ENCODE data around the gene CHD9.

Gene CHD9

GRCh38 chr16:53281859-53282258 is 227.1 kb downstream of the CHD9 start:
- H3K4me3 ChIP-seq (ENCODE audit: low read depth, low read length) = no peak overlapping the region
- H3K4me1 ChIP-seq (ENCODE audit: control insufficient read depth, insufficient read depth, low read length) = no peaks in the 10 kb centered on the region
- ChIA-PET CTCF (interaction anchor here (0.6 to 1.4 kb wide), 3 partner anchors 9 to 228 kb away, joined by 3 to 6 read pairs (median 3); no protein-coding TSS in a partner anchor), POLR2A (interaction anchor here (1.6 kb wide), 1 partner anchor 227 kb away, joined by 4 read pairs; the partner anchor contains the start of gene CHD9)
- peaks cover 22 to 62% of the 10 kb centered on the region in 2 experiments for H3K36me3 ChIP-seq (ENCODE audit: control insufficient read depth in 2 of 2, insufficient read depth in 1 of 2, low read length in 2 of 2)
- no peak overlapping the region for H3K27ac ChIP-seq (ENCODE audit: extremely low read depth, low read depth, low read length)
- H3K9me3 ChIP-seq (ENCODE audit: control insufficient read depth, insufficient read depth, low read depth, low read length) = no peaks in the 10 kb centered on the region
- TF ChIP-seq ZFP37 (tag by site-specific recombination; IDR thresholded peaks at IDR 0.05) (no peak), ZNF398 (tag by site-specific recombination; IDR thresholded peaks at IDR 0.05) (no peak), ZNF600 (tag by site-specific recombination; IDR thresholded peaks at IDR 0.05) (no peak), ZNF548 (tag by site-specific recombination; IDR thresholded peaks at IDR 0.05) (no peak), RBAK (tag by site-specific recombination; IDR thresholded peaks at IDR 0.05) (no peak), ZNF292 (tag by site-specific recombination; IDR thresholded peaks at IDR 0.05; ENCODE audit: borderline replicate concordance, low read depth) (no peak), ZSCAN16 (tag by site-specific recombination; IDR thresholded peaks at IDR 0.05) (no peak), ZNF629 (tag by site-specific recombination; IDR thresholded peaks at IDR 0.05) (no peak), ZBTB21 (tag by site-specific recombination; IDR thresholded peaks at IDR 0.05) (no peak), KLF17 (tag by site-specific recombination; IDR thresholded peaks at IDR 0.05) (no peak), ZNF513 (tag by site-specific recombination; IDR thresholded peaks at IDR 0.05) (no peak), PATZ1 (tag by site-specific recombination; IDR thresholded peaks at IDR 0.05) (no peak), ZBTB8A (tag by site-specific recombination; IDR thresholded peaks at IDR 0.05) (no peak), ZNF433 (tag by site-specific recombination; IDR thresholded peaks at IDR 0.05; ENCODE audit: low read depth) (no peak), ZNF394 (tag by site-specific recombination; IDR thresholded peaks at IDR 0.05; ENCODE audit: borderline replicate concordance) (no peak), ZBTB44 (tag by site-specific recombination; IDR thresholded peaks at IDR 0.05) (no peak), ZNF24 (tag by site-specific recombination; IDR thresholded peaks at IDR 0.05) (no peak)

- ChIA-PET CTCF (interaction anchor here (1.2 to 1.4 kb wide), 2 partner anchors 8 to 228 kb away, joined by 3 to 6 read pairs; no protein-coding TSS in a partner anchor), POLR2A (interaction anchor here (1.6 kb wide), 1 partner anchor 227 kb away, joined by 4 read pairs; the partner anchor contains the start of gene CHD9)
- H3K9me3 ChIP-seq (ENCODE audit: control insufficient read depth, insufficient read depth, low read depth, low read length) = no peaks in the 10 kb centered on the region
- H3K4me3 ChIP-seq (ENCODE audit: low read depth, low read length) = no peak overlapping the region
- H3K27ac ChIP-seq (ENCODE audit: extremely low read depth, low read depth, low read length) = no peak overlapping the region
- peaks cover 24 to 62% of the 10 kb centered on the region in 2 experiments for H3K36me3 ChIP-seq (ENCODE audit: control insufficient read depth in 2 of 2, insufficient read depth in 1 of 2, low read length in 2 of 2)
- H3K4me1 ChIP-seq (ENCODE audit: control insufficient read depth, insufficient read depth, low read length) = no peaks in the 10 kb centered on the region
- TF ChIP-seq ZNF785 (tag by site-specific recombination; IDR thresholded peaks at IDR 0.05) (no peak), GLIS2 (tag by site-specific recombination; IDR thresholded peaks at IDR 0.05) (no peak), FEZF1 (tag by site-specific recombination; IDR thresholded peaks at IDR 0.05) (no peak), GLI2 (tag by site-specific recombination; IDR thresholded peaks at IDR 0.05; ENCODE audit: borderline replicate concordance, low read depth) (no peak), ZNF513 (tag by site-specific recombination; IDR thresholded peaks at IDR 0.05) (no peak), ZNF302 (tag by site-specific recombination; IDR thresholded peaks at IDR 0.05; ENCODE audit: low read depth) (no peak), ZNF670 (tag by site-specific recombination; IDR thresholded peaks at IDR 0.05; ENCODE audit: low read depth) (no peak), ZBTB7A (tag by site-specific recombination; IDR thresholded peaks at IDR 0.05; ENCODE audit: low read depth) (no peak), ZFP3 (tag by site-specific recombination; IDR thresholded peaks at IDR 0.05; ENCODE audit: low read depth) (no peak)
These were observed 227.5 kb downstream of the CHD9 start for GRCh38 chr16:53282328-53282727.

All from HEK293 (cell line).